H54 (cell line): ENCODE results near the gene DNAJC5G.

Source experiments
- DNase-seq: peaks from one replicate; pipeline ENCODE4 v3.0.0; 2011; ENCODE audit warnings: low spot score, mixed read lengths; ENCODE audit not compliant: insufficient read length
- FAIRE-seq: peaks from 3 replicates; lab custom pipeline; 2011; peaks lifted over from hg19 to GRCh38; lab: Jason Lieb, UNC
- POLR2A ChIP-seq: IDR thresholded peaks from 2 replicates; pipeline ENCODE4 v1.6.1; 2011; ENCODE audit warnings: low read depth, mild to moderate bottlenecking, low read length

DNAJC5G gene

DNA sequence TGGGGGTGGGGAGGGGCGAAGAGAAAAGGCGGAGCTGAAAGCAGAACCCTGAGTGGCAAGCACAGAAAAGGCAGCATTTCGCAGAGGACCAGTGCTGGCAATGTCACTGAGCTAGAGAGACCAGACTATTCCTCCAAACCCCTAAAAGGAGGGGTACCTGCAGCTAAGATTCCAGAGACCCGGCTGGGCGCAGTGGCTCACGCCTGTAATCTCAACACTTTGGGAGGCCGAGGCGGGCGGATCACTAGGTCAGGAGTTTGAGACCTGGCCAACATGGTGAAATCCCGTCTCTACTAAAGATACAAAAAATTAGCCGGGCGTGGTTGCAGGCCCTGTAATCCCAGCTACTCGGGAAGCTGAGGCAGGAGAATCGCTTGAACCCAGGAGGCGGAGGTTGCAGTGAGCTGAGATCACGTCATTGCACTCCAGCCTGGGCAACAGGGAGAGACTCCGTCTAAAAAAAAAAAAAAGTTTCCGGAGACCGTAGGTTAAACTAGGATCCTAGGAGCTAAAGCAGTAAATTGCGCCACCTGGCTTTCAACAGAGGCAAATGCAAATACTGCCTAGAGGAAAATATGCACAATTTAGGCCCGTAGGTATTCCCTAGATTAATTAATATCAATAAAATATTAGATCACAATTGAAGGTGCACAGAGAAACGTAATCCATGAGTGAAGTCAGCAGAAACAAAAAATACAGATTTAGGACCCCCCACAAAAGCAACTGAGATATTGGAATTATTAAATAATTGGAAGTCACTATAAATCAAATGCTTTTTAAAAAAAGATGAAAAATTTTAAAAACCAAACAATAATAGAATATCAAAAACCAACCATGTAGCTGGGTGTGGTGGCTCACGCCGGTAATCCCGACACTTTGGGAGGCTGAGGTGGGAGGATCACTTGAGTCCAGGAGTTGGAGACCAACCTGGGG lies 28.1 kb downstream of the DNAJC5G start:
- peak; percentile 79 for DNase-seq
- TF ChIP-seq POLR2A, result no peak
- FAIRE-seq, result no peak

DNA sequence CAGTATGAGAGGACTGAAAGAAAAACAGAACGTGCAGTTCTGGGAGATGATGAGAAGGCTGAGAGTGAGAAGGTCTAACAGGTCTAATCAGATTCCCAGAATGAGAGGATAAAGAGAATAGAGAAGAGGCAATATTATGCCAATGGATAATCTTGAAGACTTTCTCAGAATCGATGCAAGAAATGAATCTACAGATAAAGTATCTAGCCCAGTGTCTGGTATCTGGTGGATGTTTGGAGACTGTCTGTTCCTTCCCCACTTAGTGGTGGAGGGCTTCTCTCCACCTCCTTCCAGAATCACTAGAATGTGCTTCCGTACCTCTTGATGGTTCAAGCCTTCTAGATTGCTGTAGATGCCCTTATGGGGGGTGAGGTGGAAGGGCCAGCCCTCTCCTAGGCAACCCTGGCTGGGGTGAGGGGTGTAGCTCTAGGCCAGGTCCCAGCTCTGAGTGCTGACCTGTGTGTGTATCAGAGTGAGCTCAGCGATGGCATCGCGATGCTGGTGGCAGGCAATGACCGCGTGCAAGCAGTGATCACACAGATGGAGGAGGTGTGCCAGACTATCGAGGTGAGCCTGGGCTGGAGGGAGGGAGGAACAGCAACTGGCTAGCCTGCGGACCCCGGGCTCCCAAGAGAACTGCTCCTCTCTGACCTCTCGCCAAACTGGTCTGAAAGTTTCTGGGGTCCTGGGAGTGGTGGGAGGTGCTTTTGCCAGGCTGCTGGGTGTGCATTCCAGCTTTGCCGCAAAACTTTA lies 29.4 kb downstream of the DNAJC5G start:
- no peak for FAIRE-seq
- TF ChIP-seq POLR2A, result no peak

DNA sequence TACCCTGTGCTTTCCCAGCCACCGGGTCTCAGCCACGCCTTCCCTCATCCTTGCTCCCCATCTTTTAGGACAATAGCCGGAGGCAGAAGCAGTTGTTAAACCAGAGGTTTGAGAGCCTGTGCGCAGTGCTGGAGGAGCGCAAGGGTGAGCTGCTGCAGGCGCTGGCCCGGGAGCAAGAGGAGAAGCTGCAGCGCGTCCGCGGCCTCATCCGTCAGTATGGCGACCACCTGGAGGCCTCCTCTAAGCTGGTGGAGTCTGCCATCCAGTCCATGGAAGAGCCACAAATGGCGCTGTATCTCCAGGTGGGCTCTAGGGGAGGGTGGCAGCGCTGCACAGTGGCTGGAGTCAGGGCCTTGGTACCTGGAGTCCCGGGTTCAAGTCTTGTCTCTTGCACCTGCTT lies 30.3 kb downstream of the DNAJC5G start:
- no peak for DNase-seq
- TF ChIP-seq POLR2A, result no peak
- no peak for FAIRE-seq

More for the DNA sequence above, 29.4 kb downstream of the DNAJC5G start:
- DNase-seq, result no peak

DNA sequence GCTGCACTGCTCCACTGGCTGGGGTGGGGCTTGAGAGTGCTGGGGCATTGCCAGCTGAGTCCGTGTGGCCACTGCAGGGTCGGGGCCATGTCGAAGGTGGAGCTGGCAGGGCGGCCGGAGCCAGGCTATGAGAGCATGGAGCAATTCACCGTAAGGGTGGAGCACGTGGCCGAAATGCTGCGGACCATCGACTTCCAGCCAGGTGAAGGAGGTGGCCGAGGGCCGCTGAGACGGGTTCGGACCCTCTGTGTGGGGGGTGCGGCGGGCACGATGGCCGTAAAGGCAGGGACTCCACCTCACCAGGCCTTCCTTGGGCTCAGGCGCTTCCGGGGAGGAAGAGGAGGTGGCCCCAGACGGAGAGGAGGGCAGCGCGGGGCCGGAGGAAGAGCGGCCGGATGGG lies 30.9 kb downstream of the DNAJC5G start:
- TF ChIP-seq POLR2A, result no peak
- DNase-seq, result no peak
- FAIRE-seq, result no peak

DNA sequence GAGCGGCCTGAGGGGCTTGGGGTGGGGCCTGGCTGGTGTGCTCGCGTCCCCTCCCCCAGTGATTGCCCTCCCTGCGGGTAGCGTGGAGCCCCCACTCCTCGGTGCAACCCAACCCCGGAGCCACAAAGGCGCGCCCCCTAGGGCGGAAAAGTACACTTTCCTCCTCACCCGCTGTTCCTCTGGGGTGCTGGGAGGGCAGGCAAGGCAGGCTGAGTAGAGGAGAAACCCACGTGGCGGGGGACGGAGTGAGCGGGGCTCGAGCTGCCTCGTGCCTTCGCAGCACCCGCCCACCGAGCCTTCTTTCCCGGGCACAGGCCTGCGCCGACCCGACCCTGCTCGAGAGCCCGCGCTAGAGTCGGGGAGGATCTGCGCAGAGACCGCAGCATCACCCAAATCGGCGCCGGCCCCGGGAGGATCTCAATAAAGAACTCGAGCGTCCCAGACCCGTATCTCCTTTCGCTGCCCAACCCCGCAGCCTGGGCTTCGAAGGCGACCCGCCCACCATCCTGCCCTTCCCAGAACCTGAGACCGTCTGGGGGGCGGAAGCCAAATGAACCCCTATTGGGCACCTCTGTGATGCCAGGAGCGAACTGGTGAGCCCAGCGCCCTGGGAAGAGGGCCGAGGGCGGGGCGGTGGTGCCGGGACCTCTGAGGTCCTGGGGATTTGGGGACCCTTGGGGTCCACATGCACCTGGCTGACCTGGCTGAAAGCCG lies 31.5 kb downstream of the DNAJC5G start:
- TF ChIP-seq POLR2A, result no peak
- DNase-seq, result no peak
- no peak for FAIRE-seq

DNA sequence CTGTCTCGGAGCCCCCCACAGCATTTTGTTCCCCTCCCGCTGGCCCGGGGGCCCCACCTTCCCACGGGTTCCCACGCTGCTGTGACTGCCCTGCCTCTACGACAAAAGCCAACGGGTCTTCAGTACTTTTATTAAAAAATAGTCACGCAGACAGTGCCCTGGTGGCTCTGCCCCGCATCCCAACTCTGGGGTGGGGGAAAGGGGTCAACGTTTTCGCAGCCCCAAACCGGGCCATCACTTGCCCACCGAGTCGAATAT lies 32.0 kb downstream of the DNAJC5G start:
- FAIRE-seq (no peak), DNase-seq (no peak)
- TF ChIP-seq POLR2A, result no peak

DNA sequence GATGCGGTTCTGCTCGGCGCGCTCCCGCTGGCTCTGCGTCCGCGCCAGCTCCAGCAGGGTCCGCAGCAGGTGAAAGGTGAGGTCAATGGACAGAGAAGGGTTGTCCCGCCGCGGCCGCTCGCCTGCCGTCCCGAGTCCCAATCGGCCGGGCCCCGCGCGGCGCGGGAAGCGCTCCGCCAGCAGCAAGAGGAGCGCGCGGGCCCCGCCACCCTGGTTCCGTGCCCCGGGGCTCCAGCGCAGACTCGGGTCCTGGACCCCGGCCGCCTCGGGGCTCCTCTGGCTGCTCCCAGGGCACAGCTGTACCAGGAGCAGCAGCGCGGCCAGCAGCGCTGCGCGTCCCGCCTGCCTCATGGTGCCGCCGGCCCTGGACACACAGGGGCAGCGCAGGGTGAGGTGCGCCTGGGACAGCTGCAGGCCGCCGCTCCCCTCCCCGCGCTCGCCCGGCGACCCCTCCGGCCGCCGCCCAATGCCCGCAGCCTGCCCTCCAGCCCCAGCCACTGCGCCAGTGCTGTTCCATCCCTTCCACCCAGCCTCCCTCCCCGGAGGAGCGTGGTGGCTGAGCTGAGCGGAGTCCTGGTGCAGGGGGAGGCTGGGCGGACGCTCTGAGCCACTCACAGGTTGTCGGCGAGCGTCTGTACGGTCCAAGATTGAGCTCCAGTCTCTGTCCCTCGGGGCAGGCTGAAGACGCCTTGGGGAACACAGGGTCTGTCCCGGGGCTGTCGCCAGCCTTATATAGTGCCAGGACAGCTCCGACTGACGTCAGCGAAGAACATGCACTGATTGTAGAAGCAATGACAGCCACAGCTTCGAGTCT lies 32.5 kb downstream of the DNAJC5G start:
- TF ChIP-seq POLR2A, result no peak
- FAIRE-seq, result no peak

DNA sequence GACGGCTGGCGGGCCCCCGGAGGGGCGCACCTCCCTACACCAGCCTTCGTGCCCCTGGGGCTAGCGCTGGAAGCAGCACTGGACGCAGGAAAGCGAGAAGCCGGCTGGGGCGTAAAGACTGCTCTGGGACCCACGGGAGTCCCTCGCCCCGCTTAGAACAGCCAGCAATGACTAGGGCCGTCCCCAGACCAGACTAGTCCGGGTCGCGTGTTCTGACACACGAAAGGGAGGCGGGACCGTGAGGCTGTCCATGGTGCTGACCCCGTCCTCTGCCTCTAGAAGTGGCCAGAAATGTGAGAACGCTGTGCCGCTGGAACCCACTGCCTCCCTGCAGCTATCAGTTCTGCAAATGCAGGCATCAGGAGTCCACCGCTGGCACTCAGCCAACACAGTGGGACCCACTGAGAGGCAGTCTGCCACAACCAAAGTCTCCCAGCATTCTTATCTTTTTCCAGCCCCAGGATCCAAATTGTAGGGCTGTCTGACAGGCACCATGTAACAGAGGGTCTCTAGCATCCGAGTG lies 33.2 kb downstream of the DNAJC5G start, which contains the start of gene UCN:
Gene UCN (minus strand): TSS at position 87 of the 523 bp plus-strand sequence. CDS start 550 bp downstream, outside the sequence.
- FAIRE-seq (no peak), DNase-seq (no peak)
- TF ChIP-seq POLR2A, result no peak

More for the DNA sequence above, 32.5 kb downstream of the DNAJC5G start:
- DNase-seq, result no peak

DNA sequence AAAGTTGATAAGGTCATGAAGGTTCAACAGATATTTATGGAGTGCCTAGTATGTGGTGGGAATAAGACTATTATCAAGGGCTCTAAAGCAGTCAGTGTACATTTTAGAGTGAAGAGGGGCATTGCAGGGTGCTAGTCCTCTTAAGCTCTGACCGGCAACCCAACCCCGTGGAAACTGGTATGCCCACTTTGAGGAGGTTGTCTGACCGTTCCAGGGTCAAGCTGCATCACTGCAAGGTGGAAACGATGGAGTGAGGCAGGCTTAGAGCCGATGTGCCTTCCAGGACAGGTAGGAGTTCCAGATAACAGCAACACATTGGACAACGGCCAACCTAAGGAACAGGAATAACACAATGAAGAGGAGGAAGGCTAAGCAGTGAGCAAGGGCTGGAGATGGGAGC lies 34.4 kb downstream of the DNAJC5G start:
- DNase-seq (no peak), FAIRE-seq (no peak)
- TF ChIP-seq POLR2A, result no peak

DNA sequence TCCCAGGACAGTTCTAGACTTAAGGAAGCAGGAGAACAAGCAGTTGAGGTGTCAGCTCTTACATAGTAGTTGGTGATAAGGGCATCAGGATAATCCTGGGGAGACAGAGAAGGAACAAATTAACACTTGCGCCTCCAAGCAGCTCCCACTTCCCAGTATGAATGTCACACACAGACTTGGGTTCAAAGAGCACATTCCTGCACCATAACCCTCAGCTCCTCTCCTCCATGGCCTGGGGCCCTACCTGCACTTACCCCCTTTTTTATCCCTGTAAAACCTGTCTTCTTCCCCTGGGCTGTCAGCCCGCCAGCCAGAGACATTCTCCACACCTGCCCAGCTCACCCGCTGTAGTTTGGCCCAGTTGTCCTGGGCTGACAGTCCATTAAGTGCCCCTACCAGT lies 36.9 kb downstream of the DNAJC5G start:
- FAIRE-seq, result no peak
- TF ChIP-seq POLR2A, result no peak

DNA sequence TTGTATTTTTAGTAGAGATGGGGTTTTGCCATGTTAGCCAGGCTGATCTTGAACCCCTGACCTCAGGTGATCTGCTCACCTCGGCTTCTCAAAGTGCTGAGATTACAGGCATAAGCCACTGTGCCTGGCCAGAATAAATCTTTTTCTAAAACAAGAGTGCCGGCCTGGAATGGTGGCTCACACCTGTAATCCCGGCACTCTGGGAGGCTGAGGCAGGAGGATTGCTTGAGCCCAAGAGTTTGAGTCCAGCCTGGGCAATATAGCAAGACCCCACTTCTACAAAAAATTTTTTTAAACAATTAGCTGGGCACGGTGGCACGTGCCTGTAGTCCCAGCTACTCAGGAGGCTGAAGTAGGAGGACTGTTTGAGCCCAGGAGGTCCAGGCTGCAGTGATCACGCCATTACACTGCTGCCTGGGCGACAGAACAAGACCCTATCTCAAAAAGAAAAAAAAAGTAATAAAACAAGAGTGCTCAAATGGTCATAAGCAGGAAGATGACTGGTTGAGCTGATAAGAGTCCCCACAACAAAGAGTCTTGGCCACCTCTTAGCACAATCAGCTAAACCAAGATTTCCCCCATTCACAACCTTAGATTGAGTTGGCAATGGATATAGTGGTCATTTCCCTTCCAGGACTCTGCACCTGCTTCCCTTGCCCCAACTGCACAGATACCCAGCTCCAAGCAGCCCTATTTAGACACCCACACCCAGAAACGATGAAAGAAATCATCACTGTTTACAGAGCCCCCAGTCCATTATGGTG lies 38.8 kb downstream of the DNAJC5G start:
- no peak for DNase-seq
- TF ChIP-seq POLR2A, result no peak
- FAIRE-seq, result no peak

More for the DNA sequence above, 36.9 kb downstream of the DNAJC5G start:
- DNase-seq, result no peak

DNA sequence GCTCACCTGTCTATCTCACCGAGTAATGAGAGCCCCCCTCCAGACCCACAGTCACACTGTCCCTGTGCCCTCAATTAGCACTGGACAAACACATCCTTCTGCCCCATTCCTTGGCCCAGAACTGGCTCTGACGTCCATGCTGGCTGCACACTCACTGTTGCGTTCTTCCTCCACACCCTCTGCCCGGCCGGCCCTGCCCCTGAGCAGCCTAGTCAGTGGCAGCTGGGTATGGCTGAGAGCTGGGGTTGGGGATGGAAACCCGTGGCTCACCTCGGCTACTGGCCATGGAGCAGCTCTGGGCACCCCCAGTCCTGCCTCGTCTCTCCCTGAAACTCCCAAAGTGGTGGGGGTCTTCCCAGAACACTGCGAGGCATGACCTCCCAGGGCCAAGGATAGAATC lies 39.5 kb downstream of the DNAJC5G start:
- FAIRE-seq (no peak), DNase-seq (no peak)
- TF ChIP-seq POLR2A, result no peak

DNA sequence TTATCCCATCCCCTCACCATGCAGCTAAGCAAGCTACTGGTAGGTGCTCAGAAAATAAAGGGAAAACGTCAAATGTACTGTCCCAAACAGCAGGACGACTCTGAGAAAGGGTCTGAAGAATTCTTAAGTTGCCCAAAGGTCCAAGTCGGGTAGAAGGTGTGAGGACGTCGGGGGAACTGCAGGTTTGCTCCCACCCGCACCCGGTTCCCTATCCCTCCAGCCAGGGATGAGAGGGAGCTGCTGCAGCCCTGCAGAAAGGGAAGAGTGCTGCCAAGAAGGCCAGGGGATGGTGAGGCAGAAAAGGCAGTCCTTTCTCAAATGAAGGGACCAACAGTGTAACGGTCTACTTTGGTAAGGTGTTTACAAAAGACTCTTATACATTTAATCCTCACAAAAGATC lies 39.9 kb downstream of the DNAJC5G start:
- DNase-seq (no peak), FAIRE-seq (no peak)
- no peak for TF ChIP-seq POLR2A
